ENCODE results near the gene XG. TPM values are rescaled to one million over a fixed set of nuclear protein-coding genes. Genes with fewer than 3 reads are reported as not detected.

XG gene
- total and polyA plus RNA-seq, 2 of the 8 experiments (the other 6 are each of a cell fraction or from before 2014, with no cell fraction given), result 0.33 to 0.78 TPM

GRCh38 chrX:2735270-2735669, 16.6 kb upstream of the XG start (continued):
- no peak for TF ChIP-seq SIX5 (IDR thresholded peaks at IDR 0.05; ENCODE audit: low read depth, low read length)
- TF ChIP-seq EP300 (IDR thresholded peaks at IDR 0.05; ENCODE audit: borderline replicate concordance in 1 of 2, low read depth in 2 of 2, low read length in 2 of 2), result no peak
- no peak for TF ChIP-seq HDAC2 (IDR thresholded peaks at IDR 0.05; ENCODE audit: borderline replicate concordance in 1 of 2, low read depth in 2 of 2, low read length in 2 of 2)
- TF ChIP-seq TBP (IDR thresholded peaks at IDR 0.05; ENCODE audit: low read depth, low read length), result no peak
